GM21526 (cell line): Measurements from ENCODE around the gene GGPS1.
"Not testable (repeated sequence)": the region's sequence is repeated elsewhere in the genome, so short reads cannot be mapped to it uniquely, and the experiment has no call there.

Experiments used
- ATAC-seq: cut with Tn5 transposase; IDR thresholded peaks from one replicate; pipeline ENCODE4 v1.9.1; 2021; ENCODE audit warnings: moderate library complexity; ENCODE audit not compliant: unreplicated experiment, low FRiP score

Gene GGPS1

GRCh38 chr1:235336903-235337302 is 8.5 kb downstream of the GGPS1 start:
- no peak for ATAC-seq

DNA sequence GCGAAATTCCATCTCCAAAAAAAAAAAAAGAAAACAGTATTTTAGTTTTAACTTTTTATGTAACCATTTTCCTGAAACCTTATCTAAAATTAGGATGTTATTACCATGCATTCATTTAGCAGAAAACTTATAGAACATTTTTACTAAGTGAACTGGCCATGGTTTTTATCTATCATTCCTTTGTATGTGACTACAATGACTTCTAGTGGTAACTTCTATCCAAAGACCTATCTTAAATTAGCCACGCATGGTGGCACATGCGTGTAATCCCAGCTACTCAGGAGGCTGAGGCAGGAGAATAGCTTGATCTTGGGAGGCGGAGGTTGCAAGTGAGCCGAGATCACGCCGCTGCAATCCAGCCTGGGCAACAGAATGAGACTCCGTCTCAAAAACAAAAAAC is 11.4 kb downstream of the GGPS1 start:
- ATAC-seq: no peak

DNA sequence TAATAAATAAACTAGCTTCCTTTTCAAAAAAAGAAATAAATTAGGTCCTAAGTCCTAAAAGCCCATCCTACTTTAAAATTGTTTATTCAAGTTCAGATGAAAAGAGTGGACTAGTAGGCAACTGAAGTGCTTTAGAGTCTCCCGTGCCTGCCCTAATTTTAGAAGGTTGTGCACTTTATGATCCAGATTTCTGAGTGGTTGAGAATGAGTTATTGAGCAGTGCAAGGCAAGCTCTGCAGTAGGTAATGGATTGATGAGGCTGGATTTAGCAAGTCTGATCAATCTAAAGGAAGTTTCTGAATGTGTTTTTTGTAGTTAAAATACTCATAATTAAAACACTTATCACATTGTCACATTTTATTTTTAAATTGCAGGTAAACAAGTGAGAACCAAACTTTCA is 13.0 kb downstream of the GGPS1 start:
- ATAC-seq: no peak

GRCh38 chr1:235342039-235342438 is 13.7 kb downstream of the GGPS1 start:
- no peak for ATAC-seq

DNA sequence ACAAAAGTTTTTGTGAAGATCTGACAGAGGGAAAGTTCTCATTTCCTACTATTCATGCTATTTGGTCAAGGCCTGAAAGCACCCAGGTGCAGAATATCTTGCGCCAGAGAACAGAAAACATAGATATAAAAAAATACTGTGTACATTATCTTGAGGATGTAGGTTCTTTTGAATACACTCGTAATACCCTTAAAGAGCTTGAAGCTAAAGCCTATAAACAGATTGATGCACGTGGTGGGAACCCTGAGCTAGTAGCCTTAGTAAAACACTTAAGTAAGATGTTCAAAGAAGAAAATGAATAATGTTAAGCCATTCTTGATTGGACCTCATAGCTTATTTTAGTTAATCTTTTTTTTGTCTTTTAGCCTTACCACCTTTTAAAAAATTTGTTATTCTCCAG is 14.1 kb downstream of the GGPS1 start:
- ATAC-seq: no peak

DNA sequence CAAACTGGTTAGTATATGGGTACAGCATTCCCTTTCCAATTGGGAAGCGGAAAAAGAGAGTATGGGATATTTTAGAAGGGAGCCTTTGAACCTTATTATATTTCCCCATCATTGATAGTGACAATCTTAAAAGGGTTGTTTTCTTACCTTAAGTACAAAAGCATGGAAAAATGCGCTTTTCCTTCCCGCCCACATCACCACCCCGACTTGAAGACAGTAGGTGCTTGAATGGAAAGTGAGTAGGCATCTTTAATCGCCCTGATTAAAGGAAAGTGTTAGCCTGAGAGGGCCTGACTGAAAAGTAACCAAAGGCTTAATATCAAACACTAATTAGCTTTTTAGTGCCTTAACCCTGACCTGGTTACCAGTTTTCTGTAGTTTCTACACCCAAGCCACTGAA is 15.4 kb downstream of the GGPS1 start:
- no peak for ATAC-seq

DNA sequence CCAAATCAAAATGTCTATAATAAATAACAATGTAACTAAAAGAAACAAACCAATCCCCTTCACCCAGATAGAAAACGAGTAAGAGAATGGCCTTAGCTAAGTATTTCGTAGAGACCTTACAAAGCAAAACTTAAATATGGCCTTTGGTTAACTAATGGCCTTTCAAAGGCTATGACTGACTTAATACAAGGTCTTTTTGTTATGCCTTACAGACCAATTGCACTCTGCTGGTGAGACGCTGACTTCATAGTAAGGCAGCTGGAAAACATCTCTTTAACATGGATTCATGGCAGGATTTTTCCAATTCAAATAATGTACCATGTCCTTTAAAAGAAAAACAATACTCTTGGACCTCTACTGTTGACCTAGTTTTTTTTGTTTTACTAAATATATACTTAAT is 23.1 kb downstream of the GGPS1 start:
- no peak for ATAC-seq

- no peak for ATAC-seq
These were observed 23.5 kb downstream of the GGPS1 start for GRCh38 chr1:235351898-235352297.

- ATAC-seq: no peak
These were observed 29.4 kb downstream of the GGPS1 start for GRCh38 chr1:235357485-235358373.

DNA sequence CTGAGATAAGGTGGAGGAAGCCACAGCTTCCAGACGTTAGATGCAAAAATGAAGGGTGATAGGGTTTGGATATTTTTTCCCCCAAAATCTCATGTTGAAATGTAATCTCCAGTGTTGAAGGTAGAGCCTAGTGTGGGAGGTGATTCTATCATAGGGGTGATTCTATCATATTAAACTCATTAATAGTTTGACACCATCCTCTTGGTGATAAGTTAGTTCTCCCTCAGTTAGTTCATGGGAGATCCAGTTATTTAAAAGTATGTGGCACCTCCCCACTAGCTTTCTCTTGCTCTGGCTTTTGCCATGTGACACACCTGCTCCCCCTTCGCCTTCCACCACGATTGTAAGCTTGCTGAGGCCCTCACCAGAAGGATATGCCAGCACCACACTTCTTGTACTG is 30.5 kb downstream of the GGPS1 start:
- no peak for ATAC-seq

DNA sequence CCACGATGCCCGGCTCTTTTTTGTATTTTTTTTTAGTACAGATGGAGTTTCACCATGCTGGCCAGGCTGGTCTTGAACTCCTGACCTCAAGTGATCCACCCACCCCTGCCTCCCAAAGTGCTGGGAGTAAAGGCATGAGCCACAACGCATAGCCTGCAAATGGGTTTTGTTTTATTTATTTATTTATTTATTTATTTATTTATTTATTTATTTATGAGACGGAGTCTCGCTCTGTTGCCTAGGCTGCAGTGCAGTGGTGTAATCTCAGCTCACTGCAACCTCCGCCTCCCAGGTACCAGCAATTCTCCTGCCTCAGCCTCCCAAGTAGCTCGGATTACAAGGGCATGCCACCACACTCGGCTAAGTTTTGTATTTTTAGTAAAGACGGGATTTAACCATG is 35.8 kb downstream of the GGPS1 start:
- not testable (repeated sequence) for ATAC-seq

- no peak for ATAC-seq
These were observed 37.9 kb downstream of the GGPS1 start for GRCh38 chr1:235366286-235366685.

DNA sequence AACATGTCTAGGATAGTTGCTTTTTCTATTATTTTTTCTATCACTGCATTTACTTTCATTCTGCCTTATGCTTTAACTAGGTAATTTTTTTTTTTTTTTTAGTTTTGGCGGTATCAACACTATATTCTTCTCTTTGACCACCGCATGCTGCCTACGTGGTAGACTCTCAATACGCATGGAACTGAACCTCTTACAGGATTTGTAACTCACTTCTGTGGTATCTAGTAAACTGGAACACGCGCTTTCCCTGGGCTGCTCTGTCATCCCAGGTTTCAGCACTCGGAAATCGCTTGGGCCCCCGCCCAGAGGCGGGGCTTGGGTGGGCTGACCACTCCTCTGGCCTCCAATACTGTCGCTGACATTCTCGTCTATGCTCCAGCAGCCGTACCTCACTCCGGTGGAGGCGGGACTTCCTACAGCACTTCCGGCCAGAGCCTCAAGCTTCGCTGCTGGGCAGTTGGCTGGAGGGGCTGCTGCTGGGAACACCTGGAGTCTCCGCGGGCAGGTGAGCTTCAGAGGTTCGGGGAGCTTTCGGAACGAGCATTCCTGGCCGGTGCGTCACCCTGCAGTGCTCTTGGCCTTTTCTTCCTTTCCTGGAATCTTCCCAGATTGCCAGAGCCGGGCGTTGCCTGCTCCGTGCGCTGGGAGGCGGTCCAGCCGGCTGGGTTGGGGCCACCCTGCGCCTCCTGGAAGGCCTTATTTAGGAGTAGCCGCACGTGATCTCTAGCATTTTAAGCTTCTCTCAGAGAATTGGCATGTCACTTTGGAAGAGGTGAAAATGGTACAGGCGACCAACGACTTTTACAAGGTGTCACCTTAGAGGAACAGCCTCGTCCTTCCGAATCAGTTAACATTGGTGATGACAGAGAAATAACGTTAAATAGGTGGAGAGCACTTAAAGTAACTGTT is 38.9 kb downstream of the GGPS1 start, which contains the start of gene TBCE:
Gene TBCE (plus strand): TSS at position 428 of the 909 bp plus-strand sequence. CDS start 12,623 bp downstream, outside the sequence.
- ATAC-seq: peak; percentile 99

DNA sequence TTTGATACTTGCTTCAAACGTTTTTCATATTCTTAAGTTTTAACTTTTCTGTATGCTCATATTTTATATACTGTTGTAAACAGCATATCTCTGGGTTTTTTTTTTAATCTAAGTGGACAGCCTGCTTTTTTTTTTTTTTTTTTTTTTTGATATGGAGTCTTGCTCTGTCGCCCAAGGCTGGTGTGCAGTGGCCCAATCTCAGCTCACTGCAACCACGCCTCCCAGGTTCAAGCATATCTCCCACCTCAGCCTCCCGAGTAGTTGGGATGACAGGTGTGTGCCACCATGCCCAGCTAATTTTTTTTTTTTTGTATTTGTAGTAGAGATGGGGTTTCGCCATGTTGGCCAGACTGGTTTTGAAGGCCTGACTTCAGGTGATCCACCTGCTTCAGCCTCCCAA is 40.1 kb downstream of the GGPS1 start:
- no peak for ATAC-seq

DNA sequence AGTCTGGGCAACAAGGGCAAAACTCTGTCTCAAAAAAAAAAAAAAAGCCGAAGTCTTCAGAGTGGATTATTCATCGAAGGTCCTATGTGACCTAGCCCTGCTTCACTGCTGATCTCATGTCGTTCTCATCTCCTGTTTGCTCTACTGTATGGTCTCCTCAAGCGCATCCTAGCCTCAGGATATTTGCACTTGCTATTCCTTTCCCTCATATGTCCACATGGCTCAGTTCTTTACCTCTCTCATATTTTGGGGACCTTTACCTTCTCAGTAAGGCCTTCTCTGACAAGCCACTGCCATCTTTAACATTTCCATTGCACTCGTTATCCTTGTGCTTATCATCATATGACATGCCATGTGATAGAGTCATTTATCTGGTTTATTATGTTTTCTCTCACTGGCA is 41.4 kb downstream of the GGPS1 start:
- ATAC-seq: no peak

GRCh38 chr1:235375919-235376605 is 47.7 kb downstream of the GGPS1 start:
- ATAC-seq: no peak

GRCh38 chr1:235378134-235378735 is 49.9 kb downstream of the GGPS1 start:
- ATAC-seq: not testable (repeated sequence)

DNA sequence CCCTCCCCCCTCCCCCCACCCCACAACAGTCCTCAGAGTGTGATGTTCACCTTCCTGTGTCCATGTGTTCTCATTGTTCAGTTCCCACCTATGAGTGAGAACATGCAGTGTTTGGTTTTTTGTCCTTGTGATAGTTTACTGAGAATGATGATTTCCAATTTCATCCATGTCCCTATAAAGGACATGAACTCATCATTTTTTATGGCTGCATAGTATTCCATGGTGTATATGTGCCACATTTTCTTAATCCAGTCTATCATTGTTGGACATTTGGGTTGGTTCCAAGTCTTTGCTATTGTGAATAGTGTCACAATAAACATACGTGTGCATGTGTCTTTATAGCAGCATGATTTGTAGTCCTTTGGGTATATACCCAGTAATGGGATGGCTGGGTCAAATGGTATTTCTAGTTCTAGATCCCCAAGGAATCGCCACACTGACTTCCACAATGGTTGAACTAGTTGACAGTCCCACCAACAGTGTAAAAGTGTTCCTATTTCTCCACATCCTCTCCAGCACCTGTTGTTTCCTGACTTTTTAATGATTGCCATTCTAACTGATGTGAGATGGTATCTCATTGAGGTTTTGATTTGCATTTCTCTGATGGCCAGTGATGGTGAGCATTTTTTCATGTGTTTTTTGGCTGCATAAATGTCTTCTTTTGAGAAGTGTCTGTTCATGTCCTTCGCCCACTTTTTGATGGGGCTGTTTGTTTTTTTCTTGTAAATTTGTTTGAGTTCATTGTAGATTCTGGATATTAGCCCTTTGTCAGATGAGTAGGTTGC is 53.8 kb downstream of the GGPS1 start:
- ATAC-seq: not testable (repeated sequence)

DNA sequence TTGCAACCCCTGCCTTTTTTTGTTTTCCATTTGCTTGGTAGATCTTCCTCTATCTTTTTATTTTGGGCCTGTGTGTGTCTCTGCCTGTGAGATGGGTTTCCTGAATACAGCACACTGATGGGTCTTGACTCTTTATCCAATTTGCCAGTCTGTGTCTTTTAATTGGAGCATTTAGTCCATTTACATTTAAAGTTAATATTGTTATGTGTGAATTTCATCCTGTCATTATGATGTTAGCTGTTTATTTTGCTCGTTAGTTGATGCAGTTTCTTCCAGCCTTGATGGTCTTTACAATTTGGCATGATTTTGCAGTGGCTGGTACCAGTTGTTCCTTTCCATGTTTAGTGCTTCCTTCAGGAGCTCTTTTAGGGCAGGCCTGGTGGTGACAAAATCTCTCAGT is 57.3 kb downstream of the GGPS1 start:
- ATAC-seq: not testable (repeated sequence)

DNA sequence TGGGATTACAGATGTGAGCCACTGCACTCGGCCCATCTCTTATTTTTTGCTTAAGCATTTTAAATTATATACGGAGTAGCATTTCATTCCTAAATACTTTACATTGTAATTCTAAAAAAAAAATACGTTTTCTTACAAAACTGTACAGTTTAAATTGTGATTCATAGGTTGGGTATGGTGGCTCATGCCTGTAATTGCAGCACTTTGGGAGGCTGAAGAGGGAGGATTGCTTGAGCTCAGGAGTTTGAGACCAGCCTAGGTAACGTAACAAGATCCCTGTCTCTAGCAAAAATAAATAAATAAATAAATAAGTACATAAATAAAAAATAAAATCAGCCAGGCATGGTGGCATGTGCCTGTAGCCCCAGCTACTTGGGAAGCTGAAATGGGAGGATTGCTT is 63.5 kb downstream of the GGPS1 start:
- no peak for ATAC-seq
